Hepatocyte (in vitro differentiated cells): ENCODE results near the gene BTC.

Source experiments
- EZH2phosphoT487 ChIP-seq: fragments of 200-600 bp; sonication (generic); IDR thresholded peaks from one replicate; pipeline ENCODE4 v1.6.1; 2018; ENCODE audit warnings: antibody characterized with exemption, mild to moderate bottlenecking, low read depth, moderate library complexity; ENCODE audit not compliant: unreplicated experiment, severe bottlenecking
- TF ChIP-seq, protein P1 (sequence below): fragments of 200-600 bp; sonication (generic); IDR thresholded peaks from 2 replicates; pipeline ENCODE4 v1.5.1; 2016; ENCODE audit warnings: antibody characterized with exemption, mild to moderate bottlenecking; ENCODE audit not compliant: poor library complexity

DNA sequence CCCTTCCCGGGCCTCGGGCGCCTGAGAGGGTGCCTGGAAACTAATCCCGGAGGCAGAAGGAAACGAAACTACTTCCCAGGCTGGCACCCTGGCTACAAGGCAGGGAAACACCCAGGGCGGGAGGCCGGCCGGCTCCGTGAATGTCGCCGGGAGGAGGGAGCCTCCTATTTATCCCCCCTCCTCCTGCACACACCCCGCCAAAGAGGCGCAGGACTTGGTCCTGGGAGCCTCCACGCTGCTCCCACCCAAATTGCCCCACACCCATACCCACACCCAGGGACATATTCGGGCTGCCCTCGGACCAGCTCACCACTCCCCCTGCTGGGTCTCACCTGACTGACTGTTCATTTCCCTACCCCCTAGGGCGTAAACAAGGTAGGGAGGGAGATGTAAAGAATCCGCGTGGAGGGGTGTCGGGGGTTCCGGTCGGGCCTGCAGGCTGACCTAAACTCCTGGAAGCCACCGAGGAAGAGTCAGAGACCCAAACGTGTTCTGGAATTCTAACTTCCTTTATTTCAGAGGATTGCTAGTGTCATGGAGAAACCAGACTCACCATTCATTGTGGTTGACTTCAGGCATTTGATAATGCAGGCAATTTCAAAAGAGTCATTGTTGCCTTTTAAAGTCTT lies at the start of gene BTC:
- no peak for TF ChIP-seq EZH2phosphoT487
- TF ChIP-seq, protein P1, sequence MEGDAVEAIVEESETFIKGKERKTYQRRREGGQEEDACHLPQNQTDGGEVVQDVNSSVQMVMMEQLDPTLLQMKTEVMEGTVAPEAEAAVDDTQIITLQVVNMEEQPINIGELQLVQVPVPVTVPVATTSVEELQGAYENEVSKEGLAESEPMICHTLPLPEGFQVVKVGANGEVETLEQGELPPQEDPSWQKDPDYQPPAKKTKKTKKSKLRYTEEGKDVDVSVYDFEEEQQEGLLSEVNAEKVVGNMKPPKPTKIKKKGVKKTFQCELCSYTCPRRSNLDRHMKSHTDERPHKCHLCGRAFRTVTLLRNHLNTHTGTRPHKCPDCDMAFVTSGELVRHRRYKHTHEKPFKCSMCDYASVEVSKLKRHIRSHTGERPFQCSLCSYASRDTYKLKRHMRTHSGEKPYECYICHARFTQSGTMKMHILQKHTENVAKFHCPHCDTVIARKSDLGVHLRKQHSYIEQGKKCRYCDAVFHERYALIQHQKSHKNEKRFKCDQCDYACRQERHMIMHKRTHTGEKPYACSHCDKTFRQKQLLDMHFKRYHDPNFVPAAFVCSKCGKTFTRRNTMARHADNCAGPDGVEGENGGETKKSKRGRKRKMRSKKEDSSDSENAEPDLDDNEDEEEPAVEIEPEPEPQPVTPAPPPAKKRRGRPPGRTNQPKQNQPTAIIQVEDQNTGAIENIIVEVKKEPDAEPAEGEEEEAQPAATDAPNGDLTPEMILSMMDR: peak; percentile 28
